Esophagus squamous epithelium (tissue), 4 donors: Measurements from ENCODE around the gene NUDT8.

Experiments
- CTCF ChIP-seq, 6 experiments: fragments of 450-650 bp in 4 of 6; fragments of 200-600 bp in 2 of 6; sonication (generic) in 2 of 6; IDR thresholded peaks; one replicate each; pipeline ENCODE4 v1.5.1; 2016 to 2019; ENCODE audit warnings: antibody characterized with exemption in 6 of 6, mild to moderate bottlenecking in 4 of 6, moderate library complexity in 4 of 6
- POLR2A ChIP-seq, 4 donors: fragments of 450-650 bp; IDR thresholded peaks; one replicate each; pipeline ENCODE4 v1.6.1; 2017; ENCODE audit warnings: antibody characterized with exemption in 4 of 4, mild to moderate bottlenecking in 4 of 4, moderate library complexity in 3 of 4

DNA sequence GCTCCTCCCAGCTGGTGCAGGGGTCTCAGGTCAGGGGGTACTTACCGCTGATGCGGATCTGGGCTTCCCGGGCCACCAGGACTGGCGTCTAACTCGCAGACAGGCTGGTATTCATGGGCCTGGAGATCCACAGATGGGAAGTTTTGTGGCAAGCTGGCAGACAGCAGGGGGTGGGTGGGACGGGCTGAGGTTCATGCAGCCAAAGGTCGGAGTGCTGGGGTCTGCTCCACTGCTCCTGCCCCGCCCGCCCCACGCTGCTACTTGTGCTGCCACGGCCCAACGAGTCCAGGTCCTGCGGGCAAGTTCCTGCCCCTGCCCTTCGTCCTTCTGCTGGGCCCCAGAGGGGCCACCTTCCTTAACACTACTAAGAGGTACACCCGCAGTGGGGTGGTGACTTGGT is 17.7 kb upstream of the NUDT8 start:
- TF ChIP-seq CTCF (IDR thresholded peaks at IDR 0.05), result no peak
- TF ChIP-seq POLR2A (IDR thresholded peaks at IDR 0.05), result no peak
